B cell (primary cell): Measurements from ENCODE around the gene RIPPLY2. TPM values are rescaled to one million over a fixed set of nuclear protein-coding genes. Genes with fewer than 3 reads are reported as not detected.

Source experiments
- ATAC-seq: fragments of 200-7000 bp; cut with Tn5 transposase; one replicate; pipeline ENCODE4 v1.10.0; 2021; ENCODE audit warnings: low read depth, mild to moderate bottlenecking, moderate number of reproducible peaks, moderate library complexity
- CTCF ChIA-PET: fragments of 350-600 bp; sonication (Branson Sonifier 250); formaldehyde crosslinking; loops from one replicate; lab custom pipeline; 2021; ENCODE audit warnings: antibody characterized with exemption, inconsistent platforms; lab: Charles Lee
- POLR2A ChIA-PET: fragments of 350-600 bp; sonication (Branson Sonifier 250); formaldehyde crosslinking; loops from one replicate; lab custom pipeline; 2021; ENCODE audit warnings: antibody characterized with exemption; lab: Charles Lee
- DNase-seq: peaks from one replicate; pipeline ENCODE4 v3.0.0; 2013
- H2AFZ ChIP-seq: 2 replicates; pipeline ENCODE4 v1.6.1; 2012; ENCODE audit warnings: mild to moderate bottlenecking, low read depth, low read length; ENCODE audit not compliant: insufficient read depth, poor library complexity, severe bottlenecking
- H3K27ac ChIP-seq, 2 donors: 1 replicate in 1 of 2; 2 replicates in 1 of 2; pipeline ENCODE4 v1.5.1; 2012 to 2013; ENCODE audit warnings: low read length in 2 of 2, mild to moderate bottlenecking in 2 of 2, moderate library complexity in 1 of 2
- H3K27me3 ChIP-seq, 4 experiments: fragments of 200-600 bp in 1 of 4; sonication (generic) in 1 of 4; replicated peaks in 1 of 4; 1 replicate in 2 of 4; 2 replicates in 2 of 4; pipeline versions ENCODE4 v1.6.1 to v1.7.0; 2013 to 2016; ENCODE audit warnings: low read length in 3 of 4, mild to moderate bottlenecking in 2 of 4, mixed read lengths in 1 of 4, moderate library complexity in 1 of 4; ENCODE audit not compliant: insufficient read depth in 4 of 4, control insufficient read depth in 3 of 4; ENCODE audit errors: control extremely low read depth in 1 of 4
- H3K36me3 ChIP-seq, 2 experiments: replicated peaks in 1 of 2; 1 replicate in 1 of 2; 2 replicates in 1 of 2; pipeline versions ENCODE4 v1.6.1 to v1.7.1; 2013; ENCODE audit warnings: low read length in 1 of 2; ENCODE audit not compliant: insufficient read depth in 2 of 2, control insufficient read depth in 1 of 2; ENCODE audit errors: control extremely low read depth in 1 of 2, extremely low read depth in 1 of 2
- H3K4me1 ChIP-seq, 2 donors: fragments of 200-600 bp in 1 of 2; sonication (generic) in 1 of 2; 1 replicate in 1 of 2; 2 replicates in 1 of 2; pipeline versions ENCODE4 v1.5.1 to v1.6.1; 2013 to 2017; ENCODE audit warnings: low read length in 2 of 2; ENCODE audit not compliant: control insufficient read depth in 2 of 2, insufficient read depth in 2 of 2
- H3K4me2 ChIP-seq: replicated peaks from 2 replicates; pipeline ENCODE3; 2012; ENCODE audit warnings: mild to moderate bottlenecking, low read depth, low read length; ENCODE audit not compliant: poor library complexity, severe bottlenecking
- H3K4me3 ChIP-seq, 5 experiments: fragments of 200-600 bp in 1 of 5; sonication (generic) in 1 of 5; 1 replicate in 3 of 5; 2 replicates in 2 of 5; pipeline versions ENCODE4 v1.5.1 to v1.7.0; 2011 to 2016; ENCODE audit warnings: low read length in 4 of 5, mild to moderate bottlenecking in 4 of 5, low read depth in 2 of 5, control low read depth in 1 of 5, moderate library complexity in 1 of 5; ENCODE audit not compliant: insufficient read depth in 1 of 5; ENCODE audit errors: control extremely low read depth in 1 of 5, extremely low read depth in 1 of 5
- H3K79me2 ChIP-seq: fragments of 200-600 bp; sonication (generic); one replicate; pipeline ENCODE4 v1.6.0; 2016; ENCODE audit warnings: low read length; ENCODE audit not compliant: control insufficient read depth, insufficient read depth
- H3K9ac ChIP-seq: fragments of 200-600 bp; sonication (generic); 2 replicates; pipeline ENCODE4 v1.6.1; 2017; ENCODE audit warnings: mild to moderate bottlenecking, low read length, moderate library complexity
- H3K9me3 ChIP-seq, 3 donors: one replicate each; pipeline versions ENCODE4 v1.6.1 to v1.7.1; 2013; ENCODE audit warnings: low read length in 2 of 3; ENCODE audit not compliant: control insufficient read depth in 2 of 3, insufficient read depth in 1 of 3; ENCODE audit errors: control extremely low read depth in 1 of 3
- H4K20me1 ChIP-seq: 2 replicates; pipeline ENCODE4 v1.6.0; 2012; ENCODE audit warnings: mild to moderate bottlenecking, low read length; ENCODE audit not compliant: insufficient read depth, control insufficient read depth, poor library complexity, severe bottlenecking
- H3K27ac Mint-ChIP-seq: one replicate; pipeline ENCODE4 v1.8.0; 2021; ENCODE audit warnings: mixed read lengths
- H3K27me3 Mint-ChIP-seq: one replicate; pipeline ENCODE4 v1.8.0; 2021; ENCODE audit warnings: mixed read lengths
- H3K4me1 Mint-ChIP-seq: one replicate; pipeline ENCODE4 v1.8.0; 2021; ENCODE audit warnings: mixed read lengths
- H3K4me3 Mint-ChIP-seq: one replicate; pipeline ENCODE4 v1.8.0; 2021; ENCODE audit warnings: mixed read lengths
- H3K9me3 Mint-ChIP-seq: one replicate; pipeline ENCODE4 v1.8.0; 2022; ENCODE audit warnings: mixed read lengths; ENCODE audit not compliant: insufficient read depth
- EZH2 ChIP-seq: IDR thresholded peaks from 2 replicates; pipeline ENCODE4 v1.6.1; 2012; ENCODE audit warnings: borderline replicate concordance, low read depth, mild to moderate bottlenecking, moderate library complexity, low read length; ENCODE audit not compliant: insufficient read depth, poor library complexity, severe bottlenecking
- WGBS: methylation state at CpG from one replicate; pipeline ENCODE4 v1.1.5; 2013; ENCODE audit warnings: missing lambda C conversion rate; ENCODE audit not compliant: insufficient coverage; 5-methylcytosine and 5-hydroxymethylcytosine counted together
- intact Hi-C: fragments of 100-400 bp; cut with micrococcal nuclease; formaldehyde crosslinking; loops from one replicate; pipeline ENCODE4 v1.10.0; 2022
- polyA plus RNA-seq: library from polyadenylated mRNA; depleted of rRNA; stranded (reverse); fragments of >200 nt; gene quantifications from 2 replicates; pipeline ENCODE4 v1.2.3, GENCODE V29; 2012
- total RNA-seq, 2 donors: library from RNA; stranded (reverse); fragments of 120-200 nt in 1 of 2; gene quantifications; 1 replicate in 1 of 2; 2 replicates in 1 of 2; pipeline versions ENCODE4 v1.2.3 to v1.2.4, GENCODE V29; 2013 to 2022
- TF ChIP-seq, protein P1 (sequence below): fragments of 200-600 bp; IDR thresholded peaks from one replicate; pipeline ENCODE4 v1.8.0; 2022; ENCODE audit warnings: antibody characterized with exemption, mild to moderate bottlenecking

The RIPPLY2 gene
- total and polyA plus RNA-seq, 2 donors (not counting 1 experiment from before 2014, with no cell fraction given): not detected

DNA sequence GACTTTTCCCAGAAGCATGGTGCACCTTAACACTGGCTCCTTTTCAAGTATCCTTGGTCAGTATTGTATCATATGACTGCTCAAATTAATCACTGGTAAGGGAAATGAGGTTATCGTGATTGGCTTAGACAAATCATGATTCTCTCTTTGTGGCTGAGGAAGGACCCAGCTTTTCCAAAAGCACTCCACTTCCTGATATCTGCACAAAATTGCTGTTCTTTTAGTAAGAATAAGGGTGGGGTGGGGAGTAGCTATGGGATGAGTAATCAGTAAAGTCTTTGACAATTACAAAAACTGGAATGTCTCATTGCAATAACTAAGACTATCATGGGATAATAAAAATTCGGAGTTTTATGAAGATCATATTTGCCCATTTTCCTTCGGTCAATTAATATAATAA lies 9.0 kb upstream of the RIPPLY2 start:
- Histone ChIP-seq H3K4me1 (no peaks in the 10 kb centered on the region), H3K36me3 (no peaks in the 10 kb centered on the region), H3K4me3 (no peak overlapping the region), H3K79me2 (no peaks in the 10 kb centered on the region), H3K9me3 (peaks cover 0 to 4% (median 0%) of the 10 kb centered on the region in 3 donors), H3K9ac (no peak overlapping the region), H4K20me1 (no peaks in the 10 kb centered on the region), H2AFZ (no peak overlapping the region), H3K27ac (no peak overlapping the region), H3K27me3 (peaks cover 0 to 3% (median 1%) of the 10 kb centered on the region in 4 experiments), H3K4me2 (no peak overlapping the region)
- WGBS: no CpG with 5 or more reads among the region's 3 CpGs
- no peak for ATAC-seq
- Mint-ChIP-seq H3K4me3 (no peak overlapping the region), H3K27me3 (peaks cover 17% of the 10 kb centered on the region), H3K27ac (no peak overlapping the region), H3K9me3 (peaks cover 10% of the 10 kb centered on the region), H3K4me1 (no peaks in the 10 kb centered on the region)
- TF ChIP-seq, protein P1, sequence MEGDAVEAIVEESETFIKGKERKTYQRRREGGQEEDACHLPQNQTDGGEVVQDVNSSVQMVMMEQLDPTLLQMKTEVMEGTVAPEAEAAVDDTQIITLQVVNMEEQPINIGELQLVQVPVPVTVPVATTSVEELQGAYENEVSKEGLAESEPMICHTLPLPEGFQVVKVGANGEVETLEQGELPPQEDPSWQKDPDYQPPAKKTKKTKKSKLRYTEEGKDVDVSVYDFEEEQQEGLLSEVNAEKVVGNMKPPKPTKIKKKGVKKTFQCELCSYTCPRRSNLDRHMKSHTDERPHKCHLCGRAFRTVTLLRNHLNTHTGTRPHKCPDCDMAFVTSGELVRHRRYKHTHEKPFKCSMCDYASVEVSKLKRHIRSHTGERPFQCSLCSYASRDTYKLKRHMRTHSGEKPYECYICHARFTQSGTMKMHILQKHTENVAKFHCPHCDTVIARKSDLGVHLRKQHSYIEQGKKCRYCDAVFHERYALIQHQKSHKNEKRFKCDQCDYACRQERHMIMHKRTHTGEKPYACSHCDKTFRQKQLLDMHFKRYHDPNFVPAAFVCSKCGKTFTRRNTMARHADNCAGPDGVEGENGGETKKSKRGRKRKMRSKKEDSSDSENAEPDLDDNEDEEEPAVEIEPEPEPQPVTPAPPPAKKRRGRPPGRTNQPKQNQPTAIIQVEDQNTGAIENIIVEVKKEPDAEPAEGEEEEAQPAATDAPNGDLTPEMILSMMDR: no peak
- no peak for TF ChIP-seq EZH2
- intact Hi-C loops: no loop called here
- ChIA-PET CTCF (interaction anchor here (0.9 kb wide), 1 partner anchor 13 kb away, joined by 3 read pairs; no protein-coding TSS in a partner anchor), POLR2A (no interaction called here)
- DNase-seq: no peak

DNA sequence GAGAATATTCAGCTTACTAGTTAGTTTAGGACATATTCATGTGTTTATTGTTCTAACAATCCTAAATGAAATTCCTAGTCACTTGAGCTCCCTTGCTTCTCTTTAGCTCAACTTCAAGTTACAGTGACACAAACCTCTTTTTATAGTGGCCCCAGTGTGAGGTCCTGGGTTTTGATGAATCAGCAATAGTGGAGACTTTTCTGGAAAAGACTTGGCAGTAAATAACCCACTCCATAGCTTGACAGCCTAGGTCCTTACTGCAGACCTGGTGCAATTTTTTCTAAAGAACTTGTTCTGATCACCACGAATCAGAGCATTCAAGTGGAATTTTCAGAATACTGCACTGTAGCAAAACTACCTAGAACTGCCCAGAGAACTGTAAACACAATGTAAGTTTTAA lies 6.9 kb upstream of the RIPPLY2 start:
- no peak overlapping the region for H3K4me2 ChIP-seq
- H3K9ac ChIP-seq: no peak overlapping the region
- Mint-ChIP-seq H3K27ac (no peak overlapping the region), H3K4me3 (no peak overlapping the region), H3K9me3 (peaks cover 4% of the 10 kb centered on the region), H3K4me1 (no peaks in the 10 kb centered on the region), H3K27me3 (peaks cover 33% of the 10 kb centered on the region)
- CTCF ChIA-PET: interaction anchor here (1.0 kb wide), 1 partner anchor 123 kb away, joined by 3 read pairs; no protein-coding TSS in a partner anchor
- no peak for ATAC-seq
- TF ChIP-seq, protein P1: no peak
- TF ChIP-seq EZH2: no peak
- no peaks in the 10 kb centered on the region for H3K79me2 ChIP-seq
- DNase-seq: no peak
- 20% methylated on average over 1 of the region's 1 CpG for WGBS
- H3K4me3 ChIP-seq: no peak overlapping the region
- peaks cover 0 to 8% (median 1%) of the 10 kb centered on the region in 4 experiments for H3K27me3 ChIP-seq
- H3K36me3 ChIP-seq: no peaks in the 10 kb centered on the region
- no peaks in the 10 kb centered on the region for H3K4me1 ChIP-seq
- no peak overlapping the region for H3K27ac ChIP-seq
- H4K20me1 ChIP-seq: no peaks in the 10 kb centered on the region
- no peak overlapping the region for H2AFZ ChIP-seq
- POLR2A ChIA-PET: no interaction called here
- H3K9me3 ChIP-seq: peaks cover 0 to 1% (median 0%) of the 10 kb centered on the region in 3 donors
- intact Hi-C loops: no loop called here
